Left ventricle myocardium inferior (tissue), 1 donor: ENCODE results near the gene NOL9. TPM values are rescaled to one million over a fixed set of nuclear protein-coding genes. Genes with fewer than 3 reads are reported as not detected.

ENCODE experiments used
- DNase-seq: peaks from one replicate; pipeline ENCODE4 v3.0.0-alpha.2; 2020
- H3K27ac ChIP-seq: fragments of 200-600 bp; replicated peaks from 2 replicates; pipeline ENCODE4 v1.8.0; 2021
- H3K27me3 ChIP-seq: fragments of 200-600 bp; 2 replicates; pipeline ENCODE4 v1.8.0; 2021; ENCODE audit warnings: low read depth
- H3K36me3 ChIP-seq: fragments of 200-600 bp; 2 replicates; pipeline ENCODE4 v1.8.0; 2021
- H3K4me1 ChIP-seq: fragments of 200-600 bp; 2 replicates; pipeline ENCODE4 v1.8.0; 2021
- H3K4me3 ChIP-seq: fragments of 200-600 bp; 2 replicates; pipeline ENCODE4 v1.8.0; 2021; ENCODE audit warnings: mild to moderate bottlenecking, moderate library complexity
- H3K9me3 ChIP-seq: fragments of 200-600 bp; replicated peaks from 2 replicates; pipeline ENCODE4 v1.8.0; 2021
- CTCF ChIP-seq: fragments of 200-600 bp; IDR thresholded peaks from 2 replicates; pipeline ENCODE4 v1.8.0; 2021; ENCODE audit warnings: antibody characterized with exemption, mild to moderate bottlenecking, borderline replicate concordance
- intact Hi-C: fragments of 100-400 bp; cut with micrococcal nuclease; formaldehyde crosslinking; loops from one replicate; pipeline ENCODE4 v1.11.0; 2022
- total RNA-seq: library from RNA; stranded (reverse); fragmentation: NEBNext Ultra II Directional; extraction: Animal tissue kit (Norgen Biotek cat#: 25700); gene quantifications from one replicate; pipeline ENCODE4 v1.2.1, GENCODE V29; 2021
- donor health status: DM: no; HTN: yes; CAD: no; lungs with severe emphysema.

NOL9 gene
- total RNA-seq, 1 donor from 2014 or later = 13.4 TPM

- Histone ChIP-seq H3K27ac (no peak overlapping the region), H3K4me3 (no peak overlapping the region), H3K36me3 (peaks cover 63% of the 10 kb centered on the region), H3K9me3 (no peaks in the 10 kb centered on the region), H3K27me3 (no peaks in the 10 kb centered on the region), H3K4me1 (peaks cover 10% of the 10 kb centered on the region)
- intact Hi-C loops = loop anchor here (10.0 kb wide), 1 partner anchor 50 kb away; no protein-coding TSS in a partner anchor
- DNase-seq = no peak
- no peak for TF ChIP-seq CTCF
Measured at GRCh38 chr1:6474815-6475282, 79.5 kb downstream of the NOL9 start.

- intact Hi-C loops = loop anchor here (10.0 kb wide), 1 partner anchor 51 kb away; no protein-coding TSS in a partner anchor
- no peak overlapping the region for H3K27ac ChIP-seq
- H3K27me3 ChIP-seq = no peaks in the 10 kb centered on the region
- no peaks in the 10 kb centered on the region for H3K9me3 ChIP-seq
- H3K4me1 ChIP-seq = peaks cover 10% of the 10 kb centered on the region
- peaks cover 69% of the 10 kb centered on the region for H3K36me3 ChIP-seq
- H3K4me3 ChIP-seq = no peak overlapping the region
- no peak for TF ChIP-seq CTCF
- DNase-seq = no peak
Measured at GRCh38 chr1:6473974-6474814, 80.1 kb downstream of the NOL9 start.

- TF ChIP-seq CTCF = no peak
- DNase-seq = no peak
- Histone ChIP-seq H3K4me3 (no peak overlapping the region), H3K27me3 (no peaks in the 10 kb centered on the region), H3K9me3 (no peaks in the 10 kb centered on the region), H3K27ac (no peak overlapping the region), H3K36me3 (peaks cover 79% of the 10 kb centered on the region), H3K4me1 (peaks cover 10% of the 10 kb centered on the region)
- intact Hi-C loops = loop anchor here (10.0 kb wide), 1 partner anchor 52 kb away; no protein-coding TSS in a partner anchor
Measured at GRCh38 chr1:6473156-6473555, 81.2 kb downstream of the NOL9 start.

- peaks cover 10% of the 10 kb centered on the region for H3K4me1 ChIP-seq
- no peaks in the 10 kb centered on the region for H3K27me3 ChIP-seq
- intact Hi-C loops = loop anchor here (10.0 kb wide), 1 partner anchor 52 kb away; no protein-coding TSS in a partner anchor
- DNase-seq = no peak
- no peaks in the 10 kb centered on the region for H3K9me3 ChIP-seq
- H3K36me3 ChIP-seq = peaks cover 83% of the 10 kb centered on the region
- TF ChIP-seq CTCF = peak; percentile 7
- no peak overlapping the region for H3K4me3 ChIP-seq
- no peak overlapping the region for H3K27ac ChIP-seq
Measured at GRCh38 chr1:6472391-6472790, 81.9 kb downstream of the NOL9 start.

GRCh38 chr1:6471970-6472368 lies 82.3 kb downstream of the NOL9 start:
- intact Hi-C loops = loop anchor here (10.0 kb wide), 1 partner anchor 53 kb away; no protein-coding TSS in a partner anchor
- TF ChIP-seq CTCF = no peak
- Histone ChIP-seq H3K9me3 (no peaks in the 10 kb centered on the region), H3K36me3 (peaks cover 79% of the 10 kb centered on the region), H3K4me3 (no peak overlapping the region), H3K4me1 (peaks cover 10% of the 10 kb centered on the region), H3K27me3 (no peaks in the 10 kb centered on the region), H3K27ac (no peak overlapping the region)
- DNase-seq = no peak

Other genes starting within 250 kb of the NOL9 start
- 8.6 TPM for gene ACOT7, start 160.7 kb downstream of the NOL9 start, total RNA-seq
- not detected for gene HES2, start 134.6 kb downstream of the NOL9 start, total RNA-seq
- gene ESPN, start 129.7 kb downstream of the NOL9 start, total RNA-seq = 0.41 TPM
- gene TNFRSF25, start 88.3 kb downstream of the NOL9 start, total RNA-seq = 12.6 TPM
- gene PLEKHG5, start 62.8 kb downstream of the NOL9 start, total RNA-seq = 16.2 TPM
- not detected for gene TAS1R1, start 794 bp upstream of the NOL9 start, total RNA-seq
- 12.9 TPM for gene ZBTB48, start 25.5 kb upstream of the NOL9 start, total RNA-seq
- gene KLHL21, start 48.4 kb upstream of the NOL9 start, total RNA-seq = 83.7 TPM
- 6.8 TPM for gene PHF13, start 59.2 kb upstream of the NOL9 start, total RNA-seq
- 14.9 TPM for gene THAP3, start 70.4 kb upstream of the NOL9 start, total RNA-seq
- gene DNAJC11, start 147.3 kb upstream of the NOL9 start, total RNA-seq = 73.6 TPM
- 160 TPM for gene CAMTA1, start 230.9 kb upstream of the NOL9 start, total RNA-seq